Measurements from ENCODE around the gene COBLL1.

The COBLL1 gene

DNA sequence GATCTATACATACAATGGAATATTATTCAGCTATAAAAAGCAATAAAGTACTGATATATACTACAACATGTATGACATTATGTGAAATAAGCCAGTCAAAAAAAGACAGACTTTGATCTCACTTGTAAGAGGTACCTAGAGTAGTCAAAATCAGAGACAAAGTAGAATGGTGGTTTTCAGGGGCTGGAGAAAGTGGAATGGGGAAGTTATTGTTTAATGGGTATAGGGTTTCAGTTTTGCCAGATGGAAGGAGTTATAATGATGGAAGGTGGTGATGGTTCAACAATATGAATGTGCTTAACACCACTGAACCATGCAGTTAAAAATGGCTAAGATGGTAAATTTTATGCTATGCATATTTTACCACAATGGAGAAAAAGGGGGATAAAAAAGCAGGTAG lies 6.3 kb downstream of the COBLL1 start:
- Histone ChIP-seq H3K79me2 (ENCODE audit: insufficient read depth, low read length) (no peaks in the 10 kb centered on the region), H3K27me3 (ENCODE audit: insufficient read depth, low read length) (no peaks in the 10 kb centered on the region), H3K4me1 (ENCODE audit: insufficient read depth, low read length, severe bottlenecking) (no peaks in the 10 kb centered on the region), H3K27ac (ENCODE audit: low read depth, low read length, poor library complexity, severe bottlenecking) (no peak overlapping the region), H2AFZ (ENCODE audit: low read length) (no peak overlapping the region), H3K9ac (ENCODE audit: low read length) (no peak overlapping the region), H4K20me1 (ENCODE audit: insufficient read depth, low read length) (no peaks in the 10 kb centered on the region), H3K4me3 (ENCODE audit: low read depth, low read length, poor library complexity, severe bottlenecking) (no peak overlapping the region), H3K9me3 (ENCODE audit: low read length) (no peaks in the 10 kb centered on the region), H3K9me2 (ENCODE audit: low read depth, low read length) (no peaks in the 10 kb centered on the region), H3F3A (ENCODE audit: insufficient read depth, low read length) (no peaks in the 10 kb centered on the region), H3K4me2 (ENCODE audit: low read length) (no peak overlapping the region), H3K36me3 (ENCODE audit: insufficient read depth, low read length) (no peaks in the 10 kb centered on the region)
- no peak for TF ChIP-seq EZH2 (IDR thresholded peaks at IDR 0.05; ENCODE audit: borderline replicate concordance, low read length)
- no peak for TF ChIP-seq CTCF (IDR thresholded peaks at IDR 0.05; ENCODE audit: low read length)

DNA sequence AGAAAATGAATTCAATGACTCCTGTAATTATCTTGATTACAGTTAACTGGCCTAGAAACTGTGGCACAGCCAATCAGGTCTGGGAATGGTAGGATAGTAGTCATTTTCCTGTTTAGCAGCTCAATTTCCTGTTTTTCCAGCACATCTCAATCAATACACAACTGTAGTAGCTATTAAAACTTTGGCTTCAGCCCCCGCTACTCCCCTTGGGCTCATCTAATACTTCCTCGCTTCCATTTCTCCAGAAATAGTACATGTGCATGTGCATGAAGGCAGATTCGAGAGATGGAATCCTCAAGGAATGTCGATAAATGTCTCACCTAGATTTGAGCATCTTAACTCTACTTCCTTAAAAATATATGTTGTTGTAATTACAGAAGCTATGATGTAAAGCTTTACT lies 9.7 kb downstream of the COBLL1 start:
- Histone ChIP-seq H3F3A (ENCODE audit: insufficient read depth, low read length) (no peaks in the 10 kb centered on the region), H3K27me3 (ENCODE audit: insufficient read depth, low read length) (no peaks in the 10 kb centered on the region), H3K9me2 (ENCODE audit: low read depth, low read length) (no peaks in the 10 kb centered on the region), H4K20me1 (ENCODE audit: insufficient read depth, low read length) (no peaks in the 10 kb centered on the region), H3K9me3 (ENCODE audit: low read length) (no peaks in the 10 kb centered on the region), H3K4me1 (ENCODE audit: insufficient read depth, low read length, severe bottlenecking) (no peaks in the 10 kb centered on the region), H3K27ac (ENCODE audit: low read depth, low read length, poor library complexity, severe bottlenecking) (no peak overlapping the region), H3K79me2 (ENCODE audit: insufficient read depth, low read length) (no peaks in the 10 kb centered on the region), H2AFZ (ENCODE audit: low read length) (no peak overlapping the region), H3K4me3 (ENCODE audit: low read depth, low read length, poor library complexity, severe bottlenecking) (no peak overlapping the region), H3K4me2 (ENCODE audit: low read length) (no peak overlapping the region), H3K9ac (ENCODE audit: low read length) (no peak overlapping the region), H3K36me3 (ENCODE audit: insufficient read depth, low read length) (no peaks in the 10 kb centered on the region)
- no peak for TF ChIP-seq CTCF (IDR thresholded peaks at IDR 0.05; ENCODE audit: low read length)
- TF ChIP-seq EZH2 (IDR thresholded peaks at IDR 0.05; ENCODE audit: borderline replicate concordance, low read length), result no peak

GRCh38 chr2:164831180-164831579 lies 10.4 kb downstream of the COBLL1 start:
- Histone ChIP-seq H3K36me3 (ENCODE audit: insufficient read depth, low read length) (no peaks in the 10 kb centered on the region), H3K27ac (ENCODE audit: low read depth, low read length, poor library complexity, severe bottlenecking) (no peak overlapping the region), H4K20me1 (ENCODE audit: insufficient read depth, low read length) (no peaks in the 10 kb centered on the region), H3K9me2 (ENCODE audit: low read depth, low read length) (no peaks in the 10 kb centered on the region), H3F3A (ENCODE audit: insufficient read depth, low read length) (no peaks in the 10 kb centered on the region), H3K9me3 (ENCODE audit: low read length) (no peaks in the 10 kb centered on the region), H3K4me2 (ENCODE audit: low read length) (no peak overlapping the region), H3K27me3 (ENCODE audit: insufficient read depth, low read length) (no peaks in the 10 kb centered on the region), H2AFZ (ENCODE audit: low read length) (no peak overlapping the region), H3K9ac (ENCODE audit: low read length) (no peak overlapping the region), H3K4me3 (ENCODE audit: low read depth, low read length, poor library complexity, severe bottlenecking) (no peak overlapping the region), H3K79me2 (ENCODE audit: insufficient read depth, low read length) (no peaks in the 10 kb centered on the region), H3K4me1 (ENCODE audit: insufficient read depth, low read length, severe bottlenecking) (no peaks in the 10 kb centered on the region)
- TF ChIP-seq CTCF (IDR thresholded peaks at IDR 0.05; ENCODE audit: low read length) (no peak), EZH2 (IDR thresholded peaks at IDR 0.05; ENCODE audit: borderline replicate concordance, low read length) (no peak)

Measured in OCI-LY1 (cell line).